Measurements from ENCODE around the gene RRP36. TPM values are rescaled to one million over a fixed set of nuclear protein-coding genes. Genes with fewer than 3 reads are reported as not detected.

The RRP36 gene
- total RNA-seq, 1 experiment from 2014 or later, result 82.0 TPM

- no peak for DNase-seq (ENCODE audit: low spot score)
Observed at GRCh38 chr6:43007126-43007525, 14.3 kb upstream of the RRP36 start.

GRCh38 chr6:43009124-43009523, 12.3 kb upstream of the RRP36 start:
- DNase-seq (ENCODE audit: low spot score), result peak; percentile 67

GRCh38 chr6:43011207-43011606, 10.2 kb upstream of the RRP36 start:
- DNase-seq (ENCODE audit: low spot score), result no peak

- no peak for DNase-seq (ENCODE audit: low spot score)
Observed at GRCh38 chr6:43012364-43012763, 9.1 kb upstream of the RRP36 start.

- DNase-seq (ENCODE audit: low spot score), result peak; percentile 19
Observed at GRCh38 chr6:43013097-43013842, 8.2 kb upstream of the RRP36 start.

- peak; percentile 98 for DNase-seq (ENCODE audit: low spot score)
Observed at GRCh38 chr6:43013843-43014433, 7.5 kb upstream of the RRP36 start, which contains the start of the genes KLHDC3 and MEA1. Gene KLHDC3, plus strand, starts transcription at chr6:43014249. Its CDS starts 2,944 bp downstream, at chr6:43017193. Gene MEA1, minus strand, starts transcription at chr6:43013946. Its CDS starts 133 bp downstream, at chr6:43013813.

- no peak for DNase-seq (ENCODE audit: low spot score)
Observed at GRCh38 chr6:43014434-43014909, 7.0 kb upstream of the RRP36 start.

GRCh38 chr6:43016176-43016942, 5.1 kb upstream of the RRP36 start:
- DNase-seq (ENCODE audit: low spot score), result no peak

- no peak for DNase-seq (ENCODE audit: low spot score)
Observed at GRCh38 chr6:43016943-43017334, 4.5 kb upstream of the RRP36 start.

GRCh38 chr6:43019152-43019551, 2.3 kb upstream of the RRP36 start:
- DNase-seq (ENCODE audit: low spot score), result no peak

GRCh38 chr6:43020052-43020705, 1.2 kb upstream of the RRP36 start:
- DNase-seq (ENCODE audit: low spot score), result no peak

GRCh38 chr6:43020847-43021246, 576 bp upstream of the RRP36 start:
- DNase-seq (ENCODE audit: low spot score), result peak; percentile 10

GRCh38 chr6:43024436-43024835, 3.0 kb downstream of the RRP36 start:
- DNase-seq (ENCODE audit: low spot score), result no peak

- no peak for DNase-seq (ENCODE audit: low spot score)
Observed at GRCh38 chr6:43026365-43026764, 4.9 kb downstream of the RRP36 start.

- no peak for DNase-seq (ENCODE audit: low spot score)
Observed at GRCh38 chr6:43029120-43029519, 7.7 kb downstream of the RRP36 start.

GRCh38 chr6:43032326-43032725, 10.9 kb downstream of the RRP36 start:
- DNase-seq (ENCODE audit: low spot score), result no peak

GRCh38 chr6:43033496-43034189, 12.2 kb downstream of the RRP36 start:
- no peak for DNase-seq (ENCODE audit: low spot score)

GRCh38 chr6:43034190-43034525, 12.7 kb downstream of the RRP36 start:
- no peak for DNase-seq (ENCODE audit: low spot score)

GRCh38 chr6:43035495-43036194, 14.2 kb downstream of the RRP36 start:
- DNase-seq (ENCODE audit: low spot score), result no peak

- DNase-seq (ENCODE audit: low spot score), result no peak
Observed at GRCh38 chr6:43036712-43037111, 15.3 kb downstream of the RRP36 start.

- no peak for DNase-seq (ENCODE audit: low spot score)
Observed at GRCh38 chr6:43037197-43037596, 15.8 kb downstream of the RRP36 start.
